ENCODE results near the gene CGB1.
A peak's percentile ranks its signal among the peaks of the same experiment; 100 is the strongest.

CGB1 gene

DNA sequence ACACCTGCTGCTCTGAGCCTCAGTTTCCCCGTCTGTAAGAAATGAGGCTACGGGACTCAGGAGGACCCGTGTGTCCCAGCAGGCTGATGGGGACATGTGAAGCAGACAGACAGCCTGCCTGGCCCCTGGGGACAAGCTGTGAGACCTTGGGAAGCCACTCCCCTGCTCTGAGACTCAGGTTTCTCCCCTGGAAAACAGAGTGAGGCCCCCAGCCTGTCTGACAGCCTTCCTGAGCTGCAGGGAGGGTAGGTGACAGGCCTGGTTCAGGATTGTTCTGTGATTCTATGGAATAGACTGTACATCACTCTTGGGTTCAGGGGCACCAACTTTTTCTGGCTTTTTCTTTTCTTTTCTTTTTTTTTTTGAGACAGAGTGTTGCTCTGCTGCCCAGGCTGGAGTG, 30.9 kb upstream of the CGB1 start:
- in situ Hi-C loops (cut with HindIII; ENCODE audit: low sequenced_read_pairs) = no loop called here
- no peak for DNase-seq (ENCODE audit: low read depth)
- H3K4me3 ChIP-seq (ENCODE audit: low read depth, low read length) = no peak overlapping the region
- TF ChIP-seq, protein P1, sequence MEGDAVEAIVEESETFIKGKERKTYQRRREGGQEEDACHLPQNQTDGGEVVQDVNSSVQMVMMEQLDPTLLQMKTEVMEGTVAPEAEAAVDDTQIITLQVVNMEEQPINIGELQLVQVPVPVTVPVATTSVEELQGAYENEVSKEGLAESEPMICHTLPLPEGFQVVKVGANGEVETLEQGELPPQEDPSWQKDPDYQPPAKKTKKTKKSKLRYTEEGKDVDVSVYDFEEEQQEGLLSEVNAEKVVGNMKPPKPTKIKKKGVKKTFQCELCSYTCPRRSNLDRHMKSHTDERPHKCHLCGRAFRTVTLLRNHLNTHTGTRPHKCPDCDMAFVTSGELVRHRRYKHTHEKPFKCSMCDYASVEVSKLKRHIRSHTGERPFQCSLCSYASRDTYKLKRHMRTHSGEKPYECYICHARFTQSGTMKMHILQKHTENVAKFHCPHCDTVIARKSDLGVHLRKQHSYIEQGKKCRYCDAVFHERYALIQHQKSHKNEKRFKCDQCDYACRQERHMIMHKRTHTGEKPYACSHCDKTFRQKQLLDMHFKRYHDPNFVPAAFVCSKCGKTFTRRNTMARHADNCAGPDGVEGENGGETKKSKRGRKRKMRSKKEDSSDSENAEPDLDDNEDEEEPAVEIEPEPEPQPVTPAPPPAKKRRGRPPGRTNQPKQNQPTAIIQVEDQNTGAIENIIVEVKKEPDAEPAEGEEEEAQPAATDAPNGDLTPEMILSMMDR (IDR thresholded peaks at IDR 0.05; ENCODE audit: low read depth, low read length, missing control alignments) = no peak

DNA sequence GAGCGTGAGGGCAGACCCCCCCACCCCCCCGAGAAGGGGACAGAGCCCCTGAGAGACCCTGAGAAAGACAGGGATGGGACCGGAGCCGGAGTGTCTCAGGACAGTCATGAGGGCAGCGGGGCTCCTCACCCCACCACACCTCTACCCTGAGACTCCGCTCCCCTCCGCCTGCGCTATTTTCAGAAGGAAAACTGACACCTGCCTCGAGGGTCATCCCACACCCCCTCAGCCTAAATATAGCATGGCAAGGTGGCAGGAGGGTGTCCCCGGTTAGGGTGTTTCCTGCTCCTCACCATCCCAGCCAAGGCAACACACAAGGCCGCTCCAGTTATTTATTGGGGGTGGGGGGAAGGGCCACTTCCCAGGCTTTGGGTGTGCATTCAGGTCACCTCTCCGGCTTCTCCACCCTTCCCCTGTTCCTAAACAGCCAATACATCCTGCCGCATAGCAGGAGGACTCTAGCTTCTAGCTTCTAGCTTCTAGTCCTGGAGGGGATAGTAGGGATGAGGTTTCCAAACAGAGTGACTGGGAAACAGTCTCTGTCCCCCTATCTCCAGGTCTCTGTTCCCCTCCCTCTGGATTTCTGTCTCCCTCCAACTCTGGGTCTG, 29.3 kb upstream of the CGB1 start:
- in situ Hi-C loops (cut with HindIII; ENCODE audit: low sequenced_read_pairs) = no loop called here
- TF ChIP-seq, protein P1 (IDR thresholded peaks at IDR 0.05; ENCODE audit: low read depth, low read length, missing control alignments) = no peak
- DNase-seq (ENCODE audit: low read depth) = no peak
- H3K4me3 ChIP-seq (ENCODE audit: low read depth, low read length) = no peak overlapping the region

DNA sequence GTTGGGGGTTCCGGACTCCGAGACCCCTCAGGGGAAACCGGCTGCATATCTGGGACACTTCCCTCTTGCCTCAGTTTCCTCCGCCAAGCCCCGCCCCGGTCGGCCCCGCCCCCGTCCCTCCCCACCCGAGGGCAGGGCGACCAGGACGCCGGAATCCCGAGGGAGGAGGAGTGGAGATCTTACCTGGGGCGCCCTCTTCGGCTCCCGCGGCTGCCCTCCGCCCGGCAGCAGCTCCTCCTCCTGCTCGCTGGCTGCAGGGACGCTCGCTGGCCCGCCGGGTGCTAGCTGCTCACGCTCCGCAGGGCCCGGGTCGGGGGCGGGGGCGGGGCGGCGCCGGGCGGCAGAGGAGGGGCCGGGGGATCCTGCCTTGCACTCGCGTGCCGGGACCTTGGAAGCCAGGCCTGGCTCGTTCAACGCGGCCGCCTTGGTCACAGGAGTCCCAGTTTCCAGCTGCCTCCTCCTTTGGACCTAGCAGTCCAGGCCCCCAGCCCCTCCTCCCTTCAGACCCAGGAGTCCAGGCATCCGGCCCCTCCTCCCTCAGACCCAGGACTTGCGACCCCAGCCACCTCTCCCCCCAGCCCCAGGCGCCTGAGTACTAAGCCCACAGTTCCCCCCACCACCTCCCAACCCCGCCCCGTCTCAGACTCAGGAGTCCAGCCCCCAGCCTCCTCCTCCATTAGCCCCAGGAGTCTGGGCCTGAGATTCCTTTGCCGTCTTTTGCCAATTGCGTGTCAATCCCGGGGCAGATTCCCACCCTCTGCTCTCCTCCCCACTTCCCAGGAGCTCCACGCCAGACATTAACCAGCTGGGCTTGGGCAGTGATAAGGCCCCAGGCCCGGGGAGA, 28.3 kb upstream of the CGB1 start, which contains the start of gene NTF4:
Gene NTF4 (minus strand): TSS at position 51 of the 844 bp plus-strand sequence. CDS start 2,821 bp downstream, outside the sequence.
- peak within 1 kb of the TSS; percentile 32 for H3K4me3 ChIP-seq (ENCODE audit: low read depth, low read length)
- in situ Hi-C loops (cut with HindIII; ENCODE audit: low sequenced_read_pairs) = no loop called here
- DNase-seq (ENCODE audit: low read depth) = no peak
- TF ChIP-seq, protein P1 (IDR thresholded peaks at IDR 0.05; ENCODE audit: low read depth, low read length, missing control alignments) = no peak

DNA sequence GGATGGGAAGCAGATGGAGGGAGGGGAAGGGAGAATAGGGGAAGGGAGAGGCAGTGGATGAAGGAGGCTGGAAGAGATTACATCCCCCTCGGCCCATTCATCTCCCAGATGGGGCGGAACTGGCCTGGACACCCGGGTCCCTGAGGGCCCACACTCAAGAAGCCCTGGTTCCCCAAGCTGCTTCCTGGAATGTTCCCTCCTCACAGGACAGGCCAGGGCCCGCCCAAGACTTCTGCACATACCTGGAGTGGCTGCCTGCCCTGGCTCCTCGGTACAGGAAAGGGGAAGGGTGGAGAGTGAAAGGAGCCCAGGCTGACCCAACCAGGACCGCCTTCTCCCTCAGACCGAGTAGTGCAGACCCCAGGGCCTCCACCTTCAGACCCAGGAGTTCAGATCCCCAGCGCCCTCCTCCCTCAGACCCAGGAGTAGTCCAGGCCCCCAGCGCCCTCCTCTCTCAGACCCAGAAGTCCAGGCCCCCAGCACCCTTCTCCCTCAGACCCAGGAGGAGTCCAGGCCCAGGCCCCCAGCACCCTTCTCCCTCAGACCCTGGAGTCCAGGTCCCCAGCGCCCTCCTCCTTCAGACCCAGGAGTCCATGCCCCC, 27.4 kb upstream of the CGB1 start:
- in situ Hi-C loops (cut with HindIII; ENCODE audit: low sequenced_read_pairs) = no loop called here
- TF ChIP-seq, protein P1 (IDR thresholded peaks at IDR 0.05; ENCODE audit: low read depth, low read length, missing control alignments) = no peak
- no peak for DNase-seq (ENCODE audit: low read depth)
- H3K4me3 ChIP-seq (ENCODE audit: low read depth, low read length) = peak overlapping the region; percentile 32

DNA sequence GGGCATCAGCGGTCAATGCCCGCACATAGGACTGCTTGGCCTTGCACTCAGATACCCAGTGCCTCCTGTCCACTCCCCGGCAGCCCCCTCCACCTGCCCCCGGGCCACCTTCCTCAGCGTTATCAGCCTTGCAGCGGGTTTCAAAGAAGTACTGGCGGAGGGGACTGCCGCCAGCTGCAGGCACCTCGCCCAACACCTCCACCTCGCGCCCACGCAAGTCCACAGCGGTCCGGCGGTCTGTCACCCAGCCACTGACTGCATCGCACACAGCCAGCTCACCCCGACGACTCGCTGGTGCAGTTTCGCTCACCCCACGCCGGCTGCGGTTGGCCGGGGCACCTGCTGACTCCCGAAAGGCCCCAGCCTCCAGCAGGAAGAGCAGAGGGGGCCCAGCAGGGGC, 24.8 kb upstream of the CGB1 start:
- no peak for DNase-seq (ENCODE audit: low read depth)
- in situ Hi-C loops (cut with HindIII; ENCODE audit: low sequenced_read_pairs) = no loop called here
- H3K4me3 ChIP-seq (ENCODE audit: low read depth, low read length) = no peak overlapping the region
- TF ChIP-seq, protein P1 (IDR thresholded peaks at IDR 0.05; ENCODE audit: low read depth, low read length, missing control alignments) = no peak

DNA sequence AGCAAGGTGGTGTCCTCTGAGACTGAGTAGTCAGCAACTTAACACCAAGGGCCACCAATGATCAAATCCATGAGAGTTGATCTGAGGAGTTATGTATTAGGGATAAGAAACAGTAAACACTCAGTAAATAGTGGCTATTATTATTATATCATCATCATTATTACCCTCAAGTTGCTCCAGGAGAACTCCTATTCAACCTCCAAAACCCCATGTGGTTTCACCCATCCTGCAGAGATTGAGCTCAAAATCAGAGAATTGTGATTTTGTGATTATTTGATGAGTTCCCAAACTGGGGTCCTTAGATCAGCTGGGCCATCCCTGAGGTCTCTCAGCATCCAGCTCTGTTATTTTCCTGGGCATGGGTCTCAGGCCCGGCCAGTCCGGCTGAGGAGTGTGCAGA, 24.3 kb upstream of the CGB1 start:
- H3K4me3 ChIP-seq (ENCODE audit: low read depth, low read length) = no peak overlapping the region
- in situ Hi-C loops (cut with HindIII; ENCODE audit: low sequenced_read_pairs) = no loop called here
- TF ChIP-seq, protein P1 (IDR thresholded peaks at IDR 0.05; ENCODE audit: low read depth, low read length, missing control alignments) = no peak
- DNase-seq (ENCODE audit: low read depth) = no peak

Measured in astrocyte of the cerebellum (primary cell).